ENCODE results near the gene VGLL2. TPM values are rescaled to one million over a fixed set of nuclear protein-coding genes. Genes with fewer than 3 reads are reported as not detected.

Gene VGLL2
- total and polyA plus RNA-seq, 2 donors (not counting 3 experiments of a cell fraction or from before 2014, with no cell fraction given) = not detected

- DNase-seq (ENCODE audit: low read depth, low spot score) (no peak), FAIRE-seq (no peak)
- Histone ChIP-seq H3K9me1 (replicated peaks; ENCODE audit: control insufficient read depth, extremely low read depth, insufficient read depth, low read length) (no peaks in the 10 kb centered on the region), H3K9ac (replicated peaks; ENCODE audit: extremely low read depth, insufficient read depth, low read length) (no peak overlapping the region), H3K4me3 (replicated peaks in 1 of 3; ENCODE audit: insufficient read depth in 1 of 3, low read depth in 1 of 3, low read length in 3 of 3) (no peak overlapping the region), H3K36me3 (ENCODE audit: control insufficient read depth in 2 of 2, extremely low read depth in 1 of 2, insufficient read depth in 2 of 2, low read length in 2 of 2) (no peaks in the 10 kb centered on the region), H3K27ac (ENCODE audit: insufficient read depth, low read depth, low read length) (no peak overlapping the region), H3K79me2 (ENCODE audit: control insufficient read depth, insufficient read depth, low read length) (no peaks in the 10 kb centered on the region), H2AFZ (ENCODE audit: low read depth, low read length) (no peak overlapping the region), H3K9me3 (replicated peaks; ENCODE audit: control insufficient read depth, insufficient read depth, low read length) (no peaks in the 10 kb centered on the region), H3K4me1 (ENCODE audit: control insufficient read depth, extremely low read depth, insufficient read depth, low read length) (no peaks in the 10 kb centered on the region), H4K20me1 (replicated peaks; ENCODE audit: control insufficient read depth, extremely low read depth, insufficient read depth, low read length) (no peaks in the 10 kb centered on the region), H3K4me2 (ENCODE audit: insufficient read depth, low read length) (peak overlapping the region; percentile 14), H3K27me3 (ENCODE audit: control insufficient read depth in 2 of 2, insufficient read depth in 2 of 2, low read length in 2 of 2) (peaks cover 74 to 81% of the 10 kb centered on the region in 2 experiments)
- peak; percentile 95 for TF ChIP-seq EZH2 (IDR thresholded peaks at IDR 0.05; ENCODE audit: borderline replicate concordance, low read depth, low read length, severe bottlenecking)
- TF ChIP-seq POLR2A (IDR thresholded peaks at IDR 0.05; ENCODE audit: low read depth, low read length) = no peak
- intact Hi-C loops (cut with micrococcal nuclease) = no loop called here
- ChIA-PET POLR2A (no interaction called here), CTCF (no interaction called here)
- dilution Hi-C loops (cut with MboI; ENCODE audit: extremely low pct_ligation_motif_present, low sequenced_read_pairs) = no loop called here
- BruUV-seq (replicated peaks) = no TSS peak
These were observed 4.9 kb downstream of the VGLL2 start for GRCh38 chr6:117270055-117270842.

- TF ChIP-seq EZH2 (IDR thresholded peaks at IDR 0.05; ENCODE audit: borderline replicate concordance, low read depth, low read length, severe bottlenecking) (peak; percentile 77), GATA2 (IDR thresholded peaks at IDR 0.05; ENCODE audit: insufficient read depth, insufficient read length, low read depth, low read length) (no peak)
These were observed 5.6 kb downstream of the VGLL2 start for GRCh38 chr6:117270843-117271507.

More at GRCh38 chr6:117270843-117271507, 5.6 kb downstream of the VGLL2 start:
- no TSS peak for BruUV-seq (replicated peaks)
- Histone ChIP-seq H3K4me2 (ENCODE audit: insufficient read depth, low read length) (peak overlapping the region; percentile 14), H3K9me3 (replicated peaks; ENCODE audit: control insufficient read depth, insufficient read depth, low read length) (no peaks in the 10 kb centered on the region), H2AFZ (ENCODE audit: low read depth, low read length) (no peak overlapping the region), H3K79me2 (ENCODE audit: control insufficient read depth, insufficient read depth, low read length) (no peaks in the 10 kb centered on the region), H3K27me3 (ENCODE audit: control insufficient read depth in 2 of 2, insufficient read depth in 2 of 2, low read length in 2 of 2) (peaks cover 68 to 76% of the 10 kb centered on the region in 2 experiments), H3K4me3 (replicated peaks in 1 of 3; ENCODE audit: insufficient read depth in 1 of 3, low read depth in 1 of 3, low read length in 3 of 3) (no peak overlapping the region), H4K20me1 (replicated peaks; ENCODE audit: control insufficient read depth, extremely low read depth, insufficient read depth, low read length) (no peaks in the 10 kb centered on the region), H3K9ac (replicated peaks; ENCODE audit: extremely low read depth, insufficient read depth, low read length) (no peak overlapping the region), H3K27ac (ENCODE audit: insufficient read depth, low read depth, low read length) (no peak overlapping the region), H3K36me3 (ENCODE audit: control insufficient read depth in 2 of 2, extremely low read depth in 1 of 2, insufficient read depth in 2 of 2, low read length in 2 of 2) (no peaks in the 10 kb centered on the region), H3K4me1 (ENCODE audit: control insufficient read depth, extremely low read depth, insufficient read depth, low read length) (no peaks in the 10 kb centered on the region), H3K9me1 (replicated peaks; ENCODE audit: control insufficient read depth, extremely low read depth, insufficient read depth, low read length) (no peaks in the 10 kb centered on the region)
- dilution Hi-C loops (cut with MboI; ENCODE audit: extremely low pct_ligation_motif_present, low sequenced_read_pairs) (no loop called here), intact Hi-C loops (cut with micrococcal nuclease) (no loop called here)
- no peak for FAIRE-seq
- no peak for DNase-seq (ENCODE audit: low read depth, low spot score)
- POLR2A ChIA-PET = no interaction called here
- CTCF ChIA-PET = no interaction called here
